ENCODE measurements around the gene AHRR.
"Not testable (repeated sequence)": the region's sequence is repeated elsewhere in the genome, so short reads cannot be mapped to it uniquely, and the experiment has no call there.

AHRR gene

DNA sequence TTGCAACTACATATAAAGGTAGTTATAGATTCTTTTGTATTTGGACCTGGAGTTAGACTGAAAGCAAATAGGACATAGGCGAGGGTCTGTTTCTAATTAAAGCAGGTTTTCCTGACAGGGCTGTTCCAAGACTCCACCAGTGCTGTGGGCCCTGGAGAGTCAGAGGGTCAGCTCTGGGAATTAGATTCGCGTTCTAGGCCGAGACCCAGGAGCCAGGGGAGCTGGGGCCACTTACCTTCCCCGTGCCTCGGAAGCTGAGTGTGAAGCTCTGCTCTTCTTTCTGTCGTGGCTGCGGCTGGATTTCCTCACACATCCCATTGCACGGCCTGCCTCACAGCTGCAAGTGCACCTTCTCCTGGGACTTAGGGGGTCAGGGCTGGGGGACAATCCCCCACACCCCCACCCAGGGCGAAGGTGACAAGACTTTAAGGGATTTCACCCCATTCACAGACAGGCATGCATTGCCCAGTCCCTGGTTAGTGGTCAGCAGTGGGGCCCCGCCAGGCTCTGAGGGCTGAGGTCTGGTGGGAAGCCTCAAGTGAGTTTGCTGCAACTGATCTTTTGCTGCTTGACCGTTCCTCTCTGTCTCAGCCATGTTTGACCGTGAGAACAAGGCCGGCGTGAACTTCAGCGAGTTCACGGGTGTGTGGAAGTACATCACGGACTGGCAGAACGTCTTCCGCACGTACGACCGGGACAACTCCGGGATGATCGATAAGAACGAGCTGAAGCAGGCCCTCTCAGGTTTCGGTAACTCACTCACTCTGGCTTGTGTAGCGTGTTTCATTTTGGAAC is 15.3 kb upstream of the AHRR start:
- DNase-seq = no peak

DNA sequence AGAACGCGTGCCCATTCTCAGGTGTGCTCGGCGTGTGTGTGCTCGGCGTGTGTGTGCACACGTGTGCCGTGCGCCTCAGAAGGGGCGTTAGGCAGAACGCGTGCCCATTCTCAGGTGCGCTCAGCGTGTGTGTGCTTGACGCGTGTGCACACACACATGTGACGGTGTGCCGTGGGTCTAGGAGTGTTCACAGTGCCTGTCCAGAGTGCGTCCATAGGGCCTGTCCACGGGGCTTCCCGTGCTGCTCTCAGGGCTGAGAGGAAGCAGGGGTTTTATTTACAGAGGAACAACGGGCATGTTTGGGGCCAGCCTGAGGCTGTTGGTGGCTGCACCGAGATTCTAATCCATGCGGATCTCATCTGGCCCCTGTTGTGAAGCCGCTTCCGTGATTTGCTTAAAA is 14.2 kb upstream of the AHRR start:
- DNase-seq = no peak

DNA sequence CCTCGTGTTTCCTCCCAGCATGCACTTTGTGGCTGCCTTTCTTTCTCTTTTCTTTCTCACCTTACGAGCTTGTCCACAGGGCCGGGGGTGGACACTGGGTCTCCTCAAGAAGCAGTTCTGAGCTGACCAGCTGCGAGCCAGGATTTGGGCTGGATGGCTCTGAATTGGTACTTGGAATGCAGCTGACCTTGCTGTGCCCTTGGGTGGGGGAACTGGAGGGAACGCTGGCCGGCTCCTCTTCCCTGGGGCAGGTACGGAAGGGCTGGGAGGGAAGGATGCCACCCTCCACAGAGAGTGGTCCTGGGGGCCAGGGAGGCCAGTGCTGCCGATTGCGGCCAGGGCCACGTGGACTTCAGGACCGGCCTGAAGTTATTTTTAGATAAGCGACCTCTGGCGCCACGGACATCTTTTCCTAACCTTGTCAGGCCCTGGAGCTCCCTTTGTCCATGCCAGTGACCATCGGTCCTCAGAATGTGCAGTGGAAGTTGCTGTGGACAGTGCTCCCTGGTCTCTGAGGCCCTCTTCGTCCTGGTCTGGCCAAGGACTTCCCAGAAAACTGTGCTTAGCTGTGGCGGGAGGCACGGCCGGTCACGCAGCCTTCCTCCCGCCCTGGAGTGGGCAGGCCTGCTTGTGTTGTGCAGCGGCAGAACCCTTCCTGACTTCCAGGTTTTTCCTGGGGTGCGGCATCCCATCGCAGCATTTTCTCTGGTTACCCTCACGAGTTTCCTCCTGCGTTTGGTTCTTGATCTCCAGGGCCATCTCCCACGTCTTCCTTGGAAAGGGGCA is 13.5 kb upstream of the AHRR start:
- DNase-seq = no peak

DNA sequence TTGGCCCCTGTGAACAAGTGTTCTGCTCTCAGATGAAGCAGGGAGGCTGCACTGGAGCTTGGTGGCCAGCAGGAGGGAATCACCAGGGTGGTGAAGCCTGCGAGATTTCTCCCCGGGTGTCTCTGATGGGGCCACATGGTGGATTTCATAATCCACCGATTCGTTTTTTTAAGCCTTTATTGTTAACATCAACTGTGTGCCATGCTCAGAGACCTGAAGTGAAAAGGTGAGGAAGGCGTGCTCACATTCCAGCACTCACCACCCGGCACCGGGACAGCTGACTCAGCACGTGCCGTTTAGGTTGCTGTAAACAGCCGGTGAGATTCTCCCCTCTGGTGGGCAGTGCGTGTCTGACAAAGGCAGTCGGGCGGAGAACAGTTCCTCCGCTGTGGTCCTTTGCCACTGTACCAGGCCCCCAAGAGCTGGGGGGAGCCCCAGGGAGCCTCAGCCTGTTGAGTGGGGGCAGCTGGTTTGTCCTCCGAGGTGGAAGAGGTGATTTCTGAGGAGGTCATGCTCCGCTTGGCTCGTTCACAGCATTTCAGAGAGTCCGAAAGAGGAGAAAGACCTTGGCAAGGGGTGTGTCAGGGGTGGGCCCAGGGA is 12.7 kb upstream of the AHRR start:
- DNase-seq = no peak

DNA sequence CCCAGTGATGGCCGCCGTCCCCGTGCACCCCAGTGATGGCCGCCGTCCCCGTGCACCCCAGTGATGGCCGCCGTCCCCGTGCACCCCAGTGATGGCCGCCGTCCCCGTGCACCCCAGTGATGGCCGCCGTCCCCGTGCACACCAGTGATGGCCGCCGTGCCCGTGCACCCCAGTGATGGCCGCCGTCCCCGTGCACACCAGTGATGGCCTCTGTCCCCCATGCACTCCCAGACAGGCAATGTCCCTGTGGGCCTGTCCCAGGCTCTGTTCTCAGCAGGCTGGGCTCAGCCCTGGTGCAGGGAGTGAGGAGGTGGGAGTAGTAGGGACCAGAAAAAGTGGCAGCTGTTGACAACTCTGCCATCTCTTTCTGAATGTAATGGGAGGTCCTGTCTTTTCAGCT is 11.7 kb upstream of the AHRR start:
- DNase-seq = not testable (repeated sequence)

DNA sequence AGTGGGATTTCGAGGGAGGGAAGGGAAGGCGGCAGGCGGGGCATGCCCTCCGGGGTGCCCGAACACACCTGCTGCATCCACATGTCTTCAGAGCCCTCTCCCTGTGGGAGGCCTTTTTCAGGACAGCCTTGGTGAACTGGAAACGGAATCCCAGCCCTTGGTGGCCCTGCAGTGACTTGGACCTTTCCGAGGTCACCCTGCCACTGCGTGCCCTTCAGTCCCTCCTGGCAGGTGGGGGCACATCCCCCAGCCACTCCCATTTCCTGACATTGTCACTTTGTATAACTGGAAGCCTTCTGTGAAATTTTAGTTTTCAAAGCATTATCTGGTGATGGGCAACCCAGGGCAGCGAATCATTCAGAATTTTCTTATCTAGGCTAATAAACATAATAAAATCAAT is 11.0 kb upstream of the AHRR start:
- DNase-seq = no peak

DNA sequence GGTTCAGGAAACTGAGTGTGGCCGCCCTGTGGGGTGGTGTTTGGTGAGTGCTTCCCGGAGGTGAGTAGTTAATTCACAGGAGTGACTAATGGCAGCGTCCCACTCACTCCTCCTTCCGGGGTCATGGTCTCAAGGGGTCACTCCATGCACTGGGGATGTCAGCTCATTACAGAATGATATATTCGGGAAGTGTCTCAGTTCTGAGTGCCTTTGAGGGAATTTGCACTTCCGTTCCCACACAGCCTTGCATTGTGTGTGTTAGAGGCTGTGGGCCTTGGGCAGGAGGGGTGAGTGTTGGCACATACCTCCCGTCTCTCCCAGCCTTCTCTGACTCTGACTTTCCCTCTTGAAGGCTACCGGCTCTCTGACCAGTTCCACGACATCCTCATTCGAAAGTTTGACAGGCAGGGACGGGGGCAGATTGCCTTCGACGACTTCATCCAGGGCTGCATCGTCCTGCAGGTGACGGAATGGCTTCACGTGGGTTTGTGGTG is 10.5 kb upstream of the AHRR start:
- DNase-seq = no peak

DNA sequence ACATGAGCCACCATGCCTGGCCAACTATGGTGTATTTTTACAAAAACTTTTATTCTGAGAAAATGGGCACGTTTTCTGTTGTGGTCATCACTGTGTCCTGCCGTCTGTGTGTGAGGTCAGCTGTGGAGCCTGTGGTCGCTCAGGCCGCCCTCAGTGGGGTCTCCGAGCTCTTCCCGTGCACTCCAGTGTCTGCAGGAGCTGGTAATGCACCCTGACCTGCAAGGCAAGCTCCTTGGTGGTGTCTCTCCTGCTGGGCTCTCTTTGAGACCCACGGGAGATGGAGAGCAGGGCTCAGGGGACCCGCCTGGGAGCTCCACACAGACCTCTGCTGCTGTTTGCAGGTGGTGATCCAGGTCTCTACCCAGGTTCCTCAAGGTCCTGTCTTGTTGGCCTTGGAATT is 9.6 kb upstream of the AHRR start:
- no peak for DNase-seq

DNA sequence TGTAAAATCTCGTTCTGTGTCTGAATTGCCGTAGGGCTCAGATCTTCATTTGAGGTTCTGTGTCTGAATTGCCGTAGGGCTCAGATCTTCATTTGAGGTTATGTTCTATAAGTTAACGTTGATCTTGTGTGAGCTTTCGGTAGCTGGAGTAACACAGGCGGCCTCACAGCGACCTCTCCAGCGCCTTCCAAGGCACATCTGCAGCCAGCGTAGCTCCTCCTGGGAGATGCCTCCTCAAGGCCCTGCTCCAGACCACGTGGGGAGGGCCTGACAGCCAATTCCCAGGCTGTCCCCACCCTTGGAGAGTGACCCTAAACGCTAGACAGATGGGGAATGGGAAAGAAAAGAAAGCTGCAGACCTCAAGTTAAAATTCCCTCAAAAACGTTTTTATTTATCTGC is 8.7 kb upstream of the AHRR start:
- no peak for DNase-seq

DNA sequence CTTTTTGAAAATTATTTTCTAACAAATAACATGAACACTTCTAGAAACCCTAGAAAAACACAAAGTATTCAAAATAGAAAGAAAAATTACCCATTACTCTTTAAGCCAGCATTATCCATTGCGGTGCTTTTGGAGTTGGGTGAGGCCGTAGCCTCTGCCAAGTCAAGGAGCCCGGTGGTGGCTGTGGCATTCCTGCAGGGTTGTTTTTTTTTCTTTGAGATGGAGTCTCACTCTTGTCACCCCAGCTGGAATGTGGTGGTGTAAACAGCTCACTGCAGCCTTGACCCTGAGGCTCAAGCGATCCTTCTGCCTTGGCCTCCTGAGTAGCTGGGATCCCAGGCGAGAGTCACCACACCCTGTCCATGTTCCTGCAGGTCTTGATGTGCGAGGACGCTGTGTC is 8.2 kb upstream of the AHRR start:
- no peak for DNase-seq

DNA sequence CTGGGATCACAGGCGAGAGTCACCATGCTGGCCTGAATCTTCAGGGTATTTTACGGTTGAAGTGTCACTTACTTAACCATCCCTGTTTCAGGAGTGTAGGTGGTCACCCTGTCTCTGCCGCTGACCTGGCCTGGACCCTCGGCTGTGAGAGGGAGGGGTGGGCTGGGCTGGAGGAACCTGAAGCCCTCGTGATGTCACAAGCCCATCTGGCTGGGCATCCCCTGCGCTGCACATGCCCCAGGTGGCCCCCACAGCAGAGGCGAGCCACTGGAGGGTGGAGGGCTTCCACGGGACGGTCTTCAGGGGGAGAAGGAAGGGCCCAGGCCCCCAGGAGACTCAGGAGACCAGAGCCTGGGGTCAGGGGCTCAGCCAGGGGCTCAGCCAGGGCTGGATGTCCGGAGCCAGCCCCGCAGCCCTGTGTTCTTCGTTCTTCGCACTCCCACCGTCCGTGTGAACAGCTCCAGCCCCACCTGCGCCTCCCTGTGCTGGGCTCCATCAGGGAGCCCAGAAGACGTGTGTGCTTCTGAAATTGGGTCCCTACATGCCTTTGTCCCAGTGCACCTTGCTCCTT is 7.6 kb upstream of the AHRR start:
- no peak for DNase-seq

DNA sequence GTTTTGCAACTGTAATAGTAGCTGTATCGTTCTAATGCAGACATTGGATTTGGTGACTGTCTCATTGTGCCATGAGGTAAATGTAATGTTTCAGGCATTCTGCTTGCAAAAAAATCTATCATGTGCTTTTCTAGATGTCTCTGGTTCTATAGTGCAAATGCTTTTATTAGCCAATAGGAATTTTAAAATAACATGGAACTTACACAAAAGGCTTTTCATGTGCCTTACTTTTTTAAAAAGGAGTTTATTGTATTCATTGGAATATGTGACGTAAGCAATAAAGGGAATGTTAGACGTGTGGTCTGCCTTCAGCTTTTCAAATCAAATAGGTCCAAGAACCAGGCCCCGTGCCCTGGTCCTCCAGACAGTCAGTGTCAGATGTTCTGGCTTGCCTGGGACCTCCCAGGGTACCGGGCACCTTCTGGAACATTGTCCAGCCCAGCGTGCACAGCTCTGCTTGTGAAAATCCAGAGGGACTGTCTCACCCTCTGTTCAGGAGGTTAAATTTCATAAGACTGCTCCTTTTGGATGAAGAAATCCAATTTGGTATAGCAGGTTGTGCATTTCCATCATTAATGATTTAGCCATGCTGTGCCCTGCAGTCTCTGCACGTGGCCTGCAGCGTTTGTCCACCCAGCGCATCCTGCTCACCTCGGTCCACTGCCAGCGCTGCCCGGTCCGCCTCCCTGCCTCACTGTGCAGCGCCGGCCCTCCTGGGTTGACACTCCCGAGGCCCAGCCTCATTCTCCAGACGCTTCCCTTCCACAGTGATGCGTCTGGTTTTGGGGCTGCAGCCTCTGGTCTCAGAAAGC is 6.6 kb upstream of the AHRR start:
- DNase-seq = no peak

DNA sequence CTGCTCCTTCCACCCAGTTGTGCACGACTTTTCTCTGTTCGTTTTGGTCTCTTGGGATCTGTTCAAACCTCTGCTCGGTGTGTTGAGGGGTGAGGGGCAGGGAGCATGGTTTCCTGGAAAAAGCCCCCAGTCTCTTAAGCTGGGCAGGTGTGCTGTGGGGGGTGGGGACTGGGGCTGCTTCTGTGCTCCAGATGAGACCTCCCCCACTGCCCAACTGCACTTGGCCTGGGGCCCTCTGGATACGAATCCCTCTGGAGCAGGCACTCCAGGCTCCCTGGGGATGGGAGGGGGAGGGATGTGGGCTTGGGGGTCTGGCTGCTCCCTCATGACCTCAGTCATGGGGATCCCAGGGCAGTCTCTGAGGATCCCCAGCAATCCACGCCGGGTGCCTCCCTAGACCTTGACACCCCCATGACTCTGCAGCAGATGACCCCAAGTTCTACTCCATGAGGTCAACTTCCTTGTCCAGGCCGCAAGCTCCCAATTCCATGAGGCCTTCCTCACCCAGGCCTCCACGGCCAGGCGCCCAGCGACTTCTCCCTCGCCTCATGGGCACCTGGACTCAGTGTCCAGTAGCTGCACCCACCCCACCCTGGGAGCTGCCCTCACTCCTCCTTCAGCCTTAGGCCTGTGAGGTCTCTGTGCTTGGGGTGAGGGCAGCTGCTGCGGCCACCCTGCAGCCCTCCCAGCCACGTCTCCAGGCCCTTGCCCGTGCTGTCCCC is 5.9 kb upstream of the AHRR start:
- no peak for DNase-seq

DNA sequence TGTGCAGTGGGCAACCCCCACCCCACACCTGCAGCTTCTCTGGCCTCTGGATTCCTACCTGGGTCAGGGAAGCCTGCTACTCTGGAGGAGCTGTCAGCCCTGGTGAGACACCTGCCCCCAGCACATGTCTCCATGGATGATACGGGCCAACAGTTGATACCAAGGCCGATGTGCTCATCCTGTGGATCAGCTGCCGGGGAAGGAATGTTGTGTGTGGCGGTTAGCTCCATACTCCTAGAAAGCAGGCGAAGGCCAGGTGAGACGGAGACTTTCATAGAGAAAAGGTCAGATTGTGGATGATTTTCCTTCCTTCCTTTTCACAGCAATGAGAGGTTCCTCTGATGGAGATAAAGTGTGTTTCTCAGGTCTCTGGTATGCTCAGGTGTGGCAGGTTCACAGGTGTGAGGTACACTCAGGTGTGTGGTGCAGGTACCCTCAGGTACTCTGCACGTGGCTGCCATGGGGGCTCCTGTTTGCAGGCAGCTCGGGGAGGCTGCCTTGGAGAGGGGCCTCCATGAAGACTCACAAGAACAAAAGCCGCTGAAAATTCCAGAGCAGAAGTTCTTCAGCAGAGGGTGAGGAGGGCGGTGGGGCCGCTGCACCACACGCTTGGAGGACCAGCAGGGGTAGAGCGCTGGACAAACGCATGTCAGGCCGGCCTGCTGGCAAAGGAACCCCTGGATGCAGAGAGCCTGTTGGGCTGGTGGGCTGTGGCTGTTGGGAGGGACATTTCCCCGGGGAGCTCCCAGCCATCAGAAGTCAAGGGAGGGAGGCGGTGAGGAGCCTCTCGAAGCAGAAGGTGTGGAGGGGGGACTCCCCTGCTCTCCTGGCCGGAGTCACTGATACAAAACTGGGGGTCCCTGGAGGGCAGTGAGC is 5.1 kb upstream of the AHRR start:
- DNase-seq = no peak

DNA sequence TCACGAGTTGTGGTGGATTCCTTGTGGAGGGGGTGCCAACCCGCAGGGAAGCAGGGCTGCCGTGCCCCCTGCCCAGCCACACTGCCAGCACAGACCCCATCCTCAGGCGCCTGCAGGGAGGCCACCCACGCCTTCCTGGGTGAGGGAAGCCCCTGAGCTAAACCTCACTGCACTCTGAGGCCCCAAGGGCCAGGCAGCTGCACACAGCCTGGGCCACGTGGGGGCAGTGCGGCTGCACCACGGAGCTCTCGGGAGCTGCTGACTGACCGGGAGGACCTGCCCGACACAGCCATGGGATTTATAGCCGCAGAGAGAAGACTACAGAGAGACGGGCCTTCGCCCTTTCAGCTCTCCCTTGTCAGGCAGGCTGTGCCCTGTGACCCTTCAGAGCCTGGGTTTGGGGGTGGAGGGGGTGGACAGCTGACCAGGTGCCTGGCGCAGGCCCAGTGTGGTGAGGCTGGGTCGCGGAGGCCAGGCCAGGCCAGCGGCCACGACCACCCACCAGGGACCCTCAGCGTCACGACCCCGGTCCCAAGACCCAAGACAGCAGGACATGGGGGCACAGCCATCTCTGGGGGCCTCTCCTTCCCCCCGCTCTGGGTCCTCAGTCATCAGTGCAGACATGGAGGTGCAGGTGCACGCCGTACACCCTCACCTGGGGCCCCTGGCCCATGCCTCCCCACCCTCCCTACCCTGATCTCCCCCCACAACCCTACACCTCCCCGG is 4.3 kb upstream of the AHRR start:
- no peak for DNase-seq

DNA sequence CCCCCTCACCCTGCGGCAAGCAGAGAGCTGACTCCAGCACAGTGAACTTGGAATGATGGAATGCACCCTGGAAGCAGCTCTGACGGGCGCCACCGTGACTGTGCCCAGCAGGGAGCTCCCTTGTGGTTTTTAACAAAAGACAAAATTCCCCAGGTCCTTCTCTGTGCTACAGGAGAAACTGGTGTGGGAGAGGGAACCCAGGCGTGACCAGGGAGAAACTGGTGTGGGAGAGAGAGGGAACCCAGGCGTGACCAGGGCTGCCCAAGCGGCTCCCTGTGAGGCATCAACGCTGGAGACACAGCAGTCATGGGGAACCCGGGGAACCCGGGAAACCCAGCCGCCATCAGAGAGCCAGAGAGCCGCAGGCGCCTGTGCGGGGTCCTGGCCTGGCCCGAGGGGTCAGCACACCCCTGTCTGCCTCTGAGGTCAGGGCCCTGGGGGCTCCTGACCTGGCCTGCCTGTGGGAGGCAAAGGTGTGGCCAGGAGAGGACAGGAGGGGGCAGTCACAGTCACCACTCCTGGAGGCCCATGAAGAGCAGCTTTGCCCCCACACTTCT is 3.1 kb upstream of the AHRR start:
- no peak for DNase-seq

DNA sequence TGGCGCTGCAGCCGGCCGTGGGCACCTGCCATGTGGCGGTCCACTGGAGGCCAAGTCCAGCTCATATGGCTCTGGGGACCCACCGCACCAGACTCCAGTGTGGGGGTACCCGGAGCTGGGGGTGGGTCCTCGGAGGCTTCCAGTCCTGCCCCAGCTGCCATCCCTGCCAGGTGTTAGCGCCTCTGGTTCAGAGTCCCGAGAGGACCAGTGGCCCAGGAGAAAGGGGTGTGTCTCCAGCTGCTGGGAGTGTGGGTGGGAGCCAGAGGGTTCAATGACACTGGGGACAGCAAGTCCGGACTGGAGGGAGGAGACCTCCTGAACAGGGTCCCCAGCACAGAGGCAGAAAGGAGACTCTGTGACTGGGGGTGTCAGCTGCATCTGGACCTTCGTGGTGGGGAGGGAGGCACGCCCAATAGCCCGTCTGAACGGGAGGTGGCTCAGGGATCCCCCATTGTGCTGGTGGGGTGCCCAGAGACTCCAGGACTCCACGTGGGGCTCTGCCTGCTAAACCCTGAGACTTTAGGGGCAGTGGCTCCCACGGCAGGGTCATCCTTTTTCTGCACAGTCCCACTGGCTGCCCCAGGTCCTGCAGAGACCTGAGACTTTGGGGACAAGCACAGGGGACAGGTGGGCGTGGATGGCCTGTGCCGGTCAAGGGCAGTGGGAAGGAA is 2.4 kb upstream of the AHRR start:
- DNase-seq = no peak

DNA sequence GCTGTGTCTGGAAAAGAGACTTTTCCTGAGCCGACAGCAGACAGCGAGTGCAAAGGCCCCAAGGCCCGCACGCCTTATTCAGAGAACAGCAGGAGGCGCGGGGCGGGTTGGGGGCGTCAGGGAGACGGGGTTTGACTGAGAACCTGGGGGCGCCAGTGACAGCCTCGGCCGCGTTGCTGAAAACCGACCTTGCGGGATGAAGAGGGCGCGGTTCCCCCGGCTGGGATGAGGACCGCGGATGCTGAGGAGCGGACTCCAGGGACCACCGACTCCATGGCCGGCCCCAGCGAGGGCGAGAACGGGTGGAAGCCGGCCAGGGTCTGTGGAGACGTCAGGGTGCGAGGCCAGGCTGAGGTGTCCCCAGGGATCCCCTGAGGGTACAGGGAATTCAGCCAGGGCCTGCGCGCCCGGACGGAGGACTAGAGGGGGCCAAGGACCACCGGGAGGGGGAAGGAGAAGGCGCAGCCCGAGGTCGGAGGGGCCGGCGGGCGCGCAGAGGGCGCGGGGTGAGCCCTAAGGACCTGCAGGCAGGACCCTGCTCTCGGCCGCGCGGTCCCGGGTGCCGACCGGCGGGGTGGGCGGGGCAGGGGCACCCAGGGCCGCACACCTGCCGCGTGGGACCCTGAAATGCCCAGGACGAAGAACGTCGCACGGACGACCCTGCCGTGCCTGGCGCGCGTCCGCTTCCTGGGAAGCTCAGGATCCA is 837 bp upstream of the AHRR start:
- DNase-seq = no peak
